Activated T-cell treated with anti-CD3 and anti-CD28 coated beads for 24 hours (primary cell): ENCODE data around the gene C2CD2.
A peak's percentile ranks its signal among the peaks of the same experiment; 100 is the strongest.

Experiments
- DNase-seq: peaks from one replicate; pipeline ENCODE4 v3.0.0-alpha.2; 2020; ENCODE audit warnings: low read depth

C2CD2 gene

DNA sequence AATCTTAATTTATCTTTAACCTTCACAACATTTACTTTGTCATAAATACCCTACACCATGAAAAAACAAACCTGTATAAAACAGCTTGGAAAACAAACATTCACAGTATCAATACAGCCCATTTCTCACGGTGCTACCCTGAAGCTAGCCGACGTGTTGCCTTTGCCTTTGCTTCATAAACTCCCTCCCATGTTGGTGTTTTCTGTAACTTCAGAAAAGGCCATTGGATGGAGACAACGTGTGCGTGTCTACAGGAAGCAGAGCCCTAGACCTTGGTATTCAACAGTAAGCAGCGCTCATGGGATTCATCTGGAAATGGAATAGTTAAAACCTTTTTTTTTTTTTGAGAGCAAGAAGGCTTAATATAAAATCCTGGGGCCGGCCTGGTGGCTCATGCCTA, 67.5 kb downstream of the C2CD2 start:
- DNase-seq: no peak

- no peak for DNase-seq
These were observed 68.3 kb downstream of the C2CD2 start for GRCh38 chr21:41885341-41886024.

DNA sequence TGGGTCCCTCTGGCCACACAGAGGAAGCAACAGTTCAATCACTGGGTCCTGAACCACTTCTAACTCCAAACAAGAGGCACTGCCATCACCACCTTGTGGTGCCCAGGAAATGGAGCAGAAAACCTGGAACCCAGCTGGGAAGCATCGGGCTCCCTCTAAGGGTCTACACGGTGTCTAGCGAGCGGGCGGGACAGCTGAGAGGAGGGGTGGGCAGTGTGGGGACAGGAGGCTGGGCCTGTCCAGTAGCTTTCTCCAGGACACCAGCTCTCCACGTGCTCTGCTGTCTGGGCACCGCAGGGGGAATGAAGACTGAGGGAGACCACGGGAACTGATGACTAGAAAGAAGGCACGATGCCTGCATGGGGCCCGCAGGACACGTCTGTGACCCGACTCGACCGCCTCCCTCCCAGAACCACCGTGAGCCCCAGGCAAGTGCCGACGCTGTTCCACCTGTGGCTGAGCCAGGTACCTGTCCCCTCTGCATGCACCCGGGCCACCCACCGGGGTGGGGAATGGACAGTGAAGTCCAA, 69.3 kb downstream of the C2CD2 start:
- DNase-seq: no peak

DNA sequence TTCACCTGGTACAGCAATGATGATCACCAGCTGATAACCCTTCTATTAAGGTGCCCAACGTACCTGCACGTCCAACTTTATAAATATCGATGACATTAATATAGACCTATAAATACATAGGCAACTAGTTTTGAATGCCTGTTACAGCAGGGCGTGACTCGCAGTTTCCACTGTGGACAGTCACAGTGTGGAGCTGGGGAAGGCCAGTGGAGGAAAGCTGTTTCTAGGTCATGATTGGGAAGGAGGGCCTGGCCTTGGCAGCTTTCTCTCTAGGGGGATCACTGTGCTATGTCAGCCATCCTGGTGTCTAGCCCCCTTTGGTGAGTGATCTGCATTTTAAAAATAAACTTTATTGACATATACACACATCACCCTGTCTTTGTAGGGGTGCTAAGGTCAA, 70.2 kb downstream of the C2CD2 start:
- DNase-seq: no peak

DNA sequence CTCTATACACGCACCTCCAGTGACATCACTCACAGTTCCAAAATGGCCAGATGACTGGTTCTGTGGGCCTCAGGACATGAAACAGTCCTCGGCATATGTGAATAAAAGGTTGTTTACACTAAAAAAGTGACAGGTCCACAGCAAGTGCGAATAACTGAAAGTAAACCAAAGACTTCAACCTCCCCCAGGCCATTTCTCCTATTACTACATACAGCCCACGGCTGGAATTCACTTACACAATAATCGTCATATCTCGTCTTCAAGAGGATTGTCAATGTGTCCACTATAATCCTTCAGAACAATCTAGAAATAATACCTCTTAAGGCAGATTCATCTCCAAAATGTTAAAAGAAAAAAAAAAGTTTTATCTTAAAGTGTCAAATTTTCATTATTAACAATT, 72.8 kb downstream of the C2CD2 start:
- no peak for DNase-seq

DNA sequence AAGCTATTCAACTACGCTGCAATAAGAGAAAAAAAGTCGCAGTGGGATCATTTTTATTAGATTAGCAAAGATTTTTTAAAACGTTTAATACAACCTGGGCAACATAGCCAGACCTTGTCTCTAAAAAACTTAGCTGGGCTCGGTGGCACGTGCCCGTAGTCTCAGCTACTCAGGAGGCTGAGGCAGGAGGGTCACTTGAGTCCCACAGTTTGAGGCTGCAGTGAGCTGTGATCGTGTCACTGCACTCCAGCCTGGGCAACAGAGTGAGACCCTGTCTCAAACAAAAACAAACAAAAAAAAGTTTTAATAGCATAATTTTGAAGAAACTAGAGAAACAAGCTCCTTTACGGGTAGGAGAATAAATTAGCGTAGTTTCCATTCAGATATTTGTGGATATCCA, 73.7 kb downstream of the C2CD2 start:
- no peak for DNase-seq

DNA sequence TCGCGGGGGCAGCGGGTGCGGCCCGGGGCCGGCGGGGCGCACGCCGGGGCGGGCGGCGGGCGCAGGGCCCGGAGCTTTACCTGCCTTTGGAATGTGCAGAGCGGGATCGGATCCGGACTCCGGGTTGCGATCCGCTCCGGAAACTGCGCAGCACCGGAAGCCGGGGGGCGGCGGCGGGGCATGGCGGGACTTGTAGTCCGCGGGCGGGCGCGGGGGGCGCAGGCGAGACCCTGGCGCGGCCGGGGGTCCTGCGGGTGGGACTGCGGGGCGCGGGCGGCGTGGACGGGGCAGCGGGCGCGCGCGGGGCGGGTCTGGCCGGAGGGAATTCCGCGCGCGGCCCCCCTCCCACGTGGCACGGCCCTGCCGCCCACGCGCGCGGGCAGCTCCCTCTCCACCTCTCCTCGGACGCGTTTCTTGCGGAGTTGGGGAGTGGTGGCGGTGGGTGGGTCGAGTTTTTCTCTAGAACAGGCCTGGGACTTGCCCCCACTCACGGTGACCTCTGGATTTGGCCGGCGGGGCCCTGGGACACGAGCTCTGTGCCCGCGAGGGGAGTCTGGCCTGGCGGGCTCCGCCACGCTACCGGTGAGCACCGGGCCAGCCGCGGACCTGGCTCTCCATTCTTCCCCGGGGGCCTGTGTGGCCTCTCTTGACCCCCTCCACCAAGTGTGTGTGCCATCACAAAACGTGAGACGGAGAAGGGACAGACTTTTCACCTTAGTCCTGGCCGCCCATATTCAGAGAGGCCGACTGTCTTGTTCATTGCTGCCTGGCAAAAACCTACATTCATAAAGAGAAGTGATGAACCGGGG, 74.4 kb downstream of the C2CD2 start, which contains the start of gene PRDM15:
Gene PRDM15, minus strand, starts transcription at position 155 of the 809 bp plus-strand sequence. CDS start 18,981 bp downstream, outside the sequence.
- DNase-seq: peak; percentile 80

DNA sequence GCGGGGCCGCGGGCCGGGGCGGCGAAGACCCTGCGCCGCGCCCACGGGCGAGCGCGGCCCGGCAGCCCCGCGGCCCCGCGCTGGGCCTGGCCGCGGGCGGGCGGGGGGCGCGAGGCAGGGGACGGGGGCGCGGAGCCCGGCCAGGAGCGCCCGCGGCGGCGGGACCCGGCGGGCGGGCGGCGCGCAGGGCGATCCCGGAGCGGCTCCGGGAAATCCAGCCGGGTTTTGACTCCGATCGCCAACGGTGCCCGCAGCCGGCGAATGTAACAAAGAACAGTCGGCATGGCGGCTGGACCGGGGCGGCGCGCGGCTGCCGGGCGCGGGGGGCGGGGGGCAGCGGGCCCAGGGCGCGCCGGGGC, 75.0 kb downstream of the C2CD2 start:
- peak; percentile 72 for DNase-seq

DNA sequence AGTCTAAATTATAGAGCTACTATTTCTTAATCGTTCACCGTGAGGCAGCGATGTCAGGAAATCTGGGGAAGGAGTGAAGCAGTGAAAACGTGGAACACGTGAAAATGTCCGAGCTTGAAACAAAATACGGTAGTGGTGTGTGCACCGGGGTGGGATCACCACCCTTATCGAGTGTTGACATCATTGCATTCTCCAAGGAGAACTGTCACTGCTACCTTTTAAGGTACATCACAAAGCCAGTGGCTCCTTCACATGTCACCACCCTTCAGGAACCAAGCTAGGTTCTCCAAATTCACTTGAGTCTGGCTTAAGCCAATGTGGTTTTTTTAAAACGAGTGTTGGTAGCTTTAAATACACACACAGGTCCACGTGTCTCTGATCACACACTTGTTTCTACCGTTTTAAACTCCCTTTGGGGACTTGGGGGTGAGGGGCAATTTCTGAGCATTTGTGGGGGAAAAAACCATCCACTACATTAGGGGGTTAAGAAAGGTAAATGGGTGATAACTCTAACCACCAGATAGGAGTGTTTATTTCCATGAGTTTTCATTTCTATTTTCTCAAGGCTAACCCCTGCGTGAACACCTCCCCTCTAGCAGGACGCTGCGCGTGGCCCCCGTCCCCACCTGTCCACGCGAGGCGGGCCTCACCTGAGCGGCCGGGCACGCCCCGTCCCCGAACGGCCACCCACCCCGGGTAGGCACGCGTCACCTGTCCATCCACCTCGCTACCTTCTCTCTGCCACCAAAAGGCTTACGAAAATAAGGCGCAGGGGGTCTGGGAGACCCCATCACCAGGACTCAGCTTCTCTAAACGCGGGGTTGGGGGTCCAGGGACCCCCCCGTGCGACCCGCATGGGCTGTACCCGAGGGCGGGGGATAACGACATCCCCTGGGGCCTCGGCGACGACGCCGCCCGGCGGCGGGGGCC, 75.7 kb downstream of the C2CD2 start:
- no peak for DNase-seq

GRCh38 chr21:41876928-41877652, 76.7 kb downstream of the C2CD2 start:
- no peak for DNase-seq

GRCh38 chr21:41876396-41876795, 77.4 kb downstream of the C2CD2 start:
- DNase-seq: no peak

DNA sequence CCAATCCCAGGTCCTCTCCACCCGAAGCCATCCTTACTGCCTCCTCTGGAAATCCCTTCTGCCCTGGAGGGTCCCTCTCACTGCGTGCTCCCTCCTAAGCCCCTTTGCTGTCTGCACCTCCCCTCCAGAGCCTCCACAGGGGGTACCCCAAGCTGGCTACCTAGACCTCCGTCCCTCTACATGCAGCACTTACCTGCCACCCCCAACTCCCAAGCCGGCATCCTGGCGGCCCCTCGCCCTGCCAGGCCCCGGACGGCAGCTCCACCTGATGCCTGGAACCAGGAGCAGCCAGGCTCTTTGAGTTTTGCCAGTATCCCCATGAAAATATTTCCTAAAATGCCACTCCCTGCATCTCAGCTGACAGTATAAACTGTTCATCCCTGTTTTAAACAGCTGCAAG, 78.7 kb downstream of the C2CD2 start:
- no peak for DNase-seq

GRCh38 chr21:41874611-41875010, 79.2 kb downstream of the C2CD2 start:
- DNase-seq: no peak

DNA sequence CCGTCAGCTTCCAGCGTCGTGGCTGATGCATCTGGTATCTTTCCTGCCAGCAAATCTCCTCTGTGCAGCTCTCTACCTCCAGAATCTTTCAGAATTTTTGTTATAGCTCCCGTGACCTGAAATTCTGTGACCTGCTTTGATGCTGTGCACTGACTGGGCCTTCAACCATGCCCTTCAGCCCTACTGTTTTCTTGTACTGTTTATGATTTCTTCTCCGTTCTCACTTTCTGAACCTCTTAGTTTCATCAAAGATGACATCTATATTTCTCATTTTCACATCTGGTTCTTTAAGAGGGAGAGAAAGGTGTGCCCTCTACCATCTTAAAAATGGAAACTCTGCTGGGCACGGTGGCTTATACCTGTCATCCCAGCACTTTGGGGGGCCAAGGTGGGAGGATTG, 80.4 kb downstream of the C2CD2 start:
- no peak for DNase-seq

GRCh38 chr21:41873005-41873404, 80.8 kb downstream of the C2CD2 start:
- no peak for DNase-seq

- DNase-seq: no peak
These were observed 82.4 kb downstream of the C2CD2 start for GRCh38 chr21:41871293-41872030.

GRCh38 chr21:41869771-41870170, 84.0 kb downstream of the C2CD2 start:
- no peak for DNase-seq

GRCh38 chr21:41868062-41868710, 85.6 kb downstream of the C2CD2 start:
- DNase-seq: no peak

- DNase-seq: no peak
These were observed 86.5 kb downstream of the C2CD2 start for GRCh38 chr21:41867313-41867712.

DNA sequence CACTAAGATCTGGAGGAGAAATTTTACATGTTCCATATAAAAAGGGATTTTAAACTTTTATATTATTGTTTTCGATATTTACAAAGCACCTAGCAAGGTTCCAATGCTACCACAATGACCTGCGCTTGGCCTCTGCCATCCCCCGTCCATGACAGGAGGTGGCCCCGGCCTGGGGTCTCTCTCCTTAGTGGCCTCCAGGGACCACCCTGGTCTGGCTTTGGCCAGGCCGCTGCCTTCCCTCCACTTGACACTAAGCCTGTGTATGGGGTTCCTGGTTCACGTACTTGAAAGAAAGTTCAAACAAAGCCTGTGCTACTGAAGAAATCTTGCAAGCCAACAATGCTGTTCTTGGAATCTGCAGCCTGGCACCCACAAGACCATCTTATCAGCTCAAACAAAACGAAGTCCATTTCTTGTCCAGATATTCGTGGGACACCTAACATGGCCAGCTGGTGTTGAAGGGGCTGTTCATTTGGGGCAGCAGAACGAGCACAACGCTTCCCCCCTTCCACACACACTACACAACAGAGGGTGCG, 87.5 kb downstream of the C2CD2 start:
- DNase-seq: no peak
